ENCODE measurements around the gene CHD6. TPM values are rescaled to one million over a fixed set of nuclear protein-coding genes. Genes with fewer than 3 reads are reported as not detected.

CHD6 gene
- total RNA-seq, 1 experiment from 2014 or later = 26.6 TPM

- ATAC-seq (no peak), DNase-seq (ENCODE audit: low read depth, low spot score) (no peak)
- Histone ChIP-seq H3K27ac (ENCODE audit: low read depth, low read length) (no peak overlapping the region), H3K9me3 (ENCODE audit: control insufficient read depth in 1 of 2, insufficient read depth in 1 of 2, low read depth in 1 of 2, low read length in 2 of 2) (no peaks in the 10 kb centered on the region; a peak in 1 of 4 replicates), H3K4me3 (replicated peaks in 1 of 2; ENCODE audit: low read depth in 1 of 2, low read length in 2 of 2) (no peak overlapping the region), H3K79me2 (ENCODE audit: insufficient read depth, low read length) (no peaks in the 10 kb centered on the region), H3K9ac (ENCODE audit: low read length) (no peak overlapping the region), H3K9me2 (ENCODE audit: insufficient read depth) (no peaks in the 10 kb centered on the region), H3K36me3 (ENCODE audit: control insufficient read depth in 1 of 2, insufficient read depth in 2 of 2, low read length in 2 of 2) (no peaks in the 10 kb centered on the region), H3K4me1 (ENCODE audit: control insufficient read depth in 1 of 2, insufficient read depth in 2 of 2, low read length in 2 of 2) (no peaks in the 10 kb centered on the region), H4K20me1 (ENCODE audit: insufficient read depth) (no peaks in the 10 kb centered on the region), H2AFZ (ENCODE audit: low read depth, low read length, poor library complexity, severe bottlenecking) (no peak overlapping the region), H3K27me3 (ENCODE audit: insufficient read depth, low read length) (no peaks in the 10 kb centered on the region), H3K4me2 (ENCODE audit: low read length) (no peak overlapping the region)
- no TSS peak for BruUV-seq (replicated peaks)
- no peak for TF ChIP-seq ZFX (IDR thresholded peaks at IDR 0.05)
- TF ChIP-seq ZNF274 (IDR thresholded peaks at IDR 0.05; ENCODE audit: low read depth, low read length) = no peak
- no peak for TF ChIP-seq POLR2A (IDR thresholded peaks at IDR 0.05; ENCODE audit: borderline replicate concordance, extremely low read depth, insufficient read depth, insufficient read length)
- TF ChIP-seq EGR1 (IDR thresholded peaks at IDR 0.05; ENCODE audit: low read depth) = no peak
- TF ChIP-seq CTCF (IDR thresholded peaks at IDR 0.05 in 2 of 3, conservative IDR thresholded peaks at IDR 0.05 in 1 of 3; ENCODE audit: borderline replicate concordance in 1 of 3, insufficient read depth in 1 of 3, low read depth in 2 of 3, low read length in 2 of 3) = no peak
- TF ChIP-seq SP1 (IDR thresholded peaks at IDR 0.05; ENCODE audit: low read depth) = no peak
- no peak for TF ChIP-seq MAX (IDR thresholded peaks at IDR 0.05)
- no peak for TF ChIP-seq EZH2phosphoT487 (IDR thresholded peaks at IDR 0.05; ENCODE audit: borderline replicate concordance)
- intact Hi-C loops (cut with micrococcal nuclease) = no loop called here
- ChIA-PET RAD21 (ENCODE audit: low non-redundant PET in 1 of 2, low total read pairs in 2 of 2, uncharacterized antibody in 2 of 2, unreplicated experiment in 2 of 2) (no interaction called here), CTCF (no interaction called here), POLR2A (no interaction called here)
Measured at GRCh38 chr20:41499961-41500725, 118.0 kb downstream of the CHD6 start.

Data from HCT116 (cell line).